IMR-90 (cell line): ENCODE data around the gene TANGO6. TPM values are rescaled to one million over a fixed set of nuclear protein-coding genes. Genes with fewer than 3 reads are reported as not detected.
"Not testable (repeated sequence)": the region's sequence is repeated elsewhere in the genome, so short reads cannot be mapped to it uniquely, and the experiment has no call there.

Experiments
- ATAC-seq: fragments of 200-7000 bp; cut with Tn5 transposase; 2 replicates; pipeline ENCODE4 v1.9.1; 2020; ENCODE audit warnings: low read depth, mild to moderate bottlenecking, moderate library complexity
- BruUV-seq: library from RNA; stranded (reverse); fragments of 400-500 nt; replicated peaks from 2 replicates; lab custom pipeline; 2021; lab: Mats Ljungman, UMichigan
- CTCF ChIA-PET: fragments of 300-600 bp; formaldehyde crosslinking; extraction: SDS; loops from one replicate; lab custom pipeline; 2021; ENCODE audit warnings: antibody characterized with exemption; lab: Yijun Ruan, JAX
- POLR2A ChIA-PET: fragments of 300-600 bp; sonication (Branson Sonifier 250); formaldehyde crosslinking; loops from one replicate; lab custom pipeline; 2022; ENCODE audit warnings: antibody characterized with exemption; ENCODE audit not compliant: unreplicated experiment; lab: Charles Lee
- DNase-seq: peaks from one replicate; pipeline ENCODE4 v3.0.0; 2013
- H2AFZ ChIP-seq: replicated peaks from 2 replicates; pipeline ENCODE3; 2013; ENCODE audit warnings: low read length, mild to moderate bottlenecking; ENCODE audit not compliant: poor library complexity
- H2AK5ac ChIP-seq: 2 replicates; pipeline ENCODE4 v1.6.1; 2013; ENCODE audit warnings: low read depth, low read length, inconsistent platforms
- H2AK9ac ChIP-seq: replicated peaks from 2 replicates; pipeline ENCODE3; 2013; ENCODE audit warnings: mild to moderate bottlenecking, low read depth, low read length, moderate library complexity; ENCODE audit not compliant: poor library complexity
- H2BK120ac ChIP-seq: 2 replicates; pipeline ENCODE4 v1.6.1; 2013; ENCODE audit warnings: low read depth, low read length, inconsistent platforms
- H2BK15ac ChIP-seq: 3 replicates; pipeline ENCODE4 v1.6.1; 2013; ENCODE audit warnings: low read depth, low read length, inconsistent platforms
- H2BK20ac ChIP-seq: 2 replicates; pipeline ENCODE4 v1.6.1; 2013; ENCODE audit warnings: low read depth, mild to moderate bottlenecking, inconsistent platforms, low read length, moderate library complexity
- H2BK5ac ChIP-seq: 2 replicates; pipeline ENCODE4 v1.6.1; 2013; ENCODE audit warnings: mild to moderate bottlenecking, low read depth, low read length, inconsistent platforms; ENCODE audit not compliant: poor library complexity, severe bottlenecking
- H3K14ac ChIP-seq: replicated peaks from 2 replicates; pipeline ENCODE4 v1.6.1; 2013; ENCODE audit warnings: low read depth, low read length, inconsistent platforms
- H3K18ac ChIP-seq: 2 replicates; pipeline ENCODE4 v1.6.1; 2013; ENCODE audit warnings: low read depth, low read length, control low read depth
- H3K23ac ChIP-seq: 2 replicates; pipeline ENCODE4 v1.6.1; 2013; ENCODE audit warnings: low read depth, low read length, inconsistent platforms
- H3K27ac ChIP-seq: 2 replicates; pipeline ENCODE4 v1.5.1; 2013; ENCODE audit warnings: mild to moderate bottlenecking, control low read depth, low read length; ENCODE audit not compliant: insufficient read depth
- H3K27me3 ChIP-seq: 2 replicates; pipeline ENCODE4 v1.6.1; 2013; ENCODE audit warnings: low read length; ENCODE audit not compliant: control insufficient read depth, insufficient read depth
- H3K36me3 ChIP-seq: 2 replicates; pipeline ENCODE4 v1.6.1; 2013; ENCODE audit warnings: low read length, mixed read lengths; ENCODE audit not compliant: control insufficient read depth, insufficient read depth
- H3K4ac ChIP-seq: 2 replicates; pipeline ENCODE4 v1.6.1; 2013; ENCODE audit warnings: low read depth, low read length, inconsistent platforms
- H3K4me1 ChIP-seq: 2 replicates; pipeline ENCODE4 v1.6.1; 2013; ENCODE audit warnings: low read length, mixed read lengths; ENCODE audit not compliant: control insufficient read depth, insufficient read depth
- H3K4me2 ChIP-seq: 2 replicates; pipeline ENCODE4 v1.6.1; 2013; ENCODE audit warnings: low read depth, mild to moderate bottlenecking, control low read depth, low read length, moderate library complexity
- H3K4me3 ChIP-seq: 2 replicates; pipeline ENCODE4 v1.5.1; 2013; ENCODE audit warnings: low read depth, mild to moderate bottlenecking, control low read depth, low read length, moderate library complexity; ENCODE audit not compliant: insufficient read depth
- H3K56ac ChIP-seq: 2 replicates; pipeline ENCODE4 v1.6.1; 2013; ENCODE audit warnings: low read length, inconsistent platforms; ENCODE audit not compliant: insufficient read depth; ENCODE audit errors: extremely low read depth
- H3K79me1 ChIP-seq, 2 experiments: 2 replicates each; pipeline ENCODE4 v1.6.1; 2013; ENCODE audit warnings: low read length in 2 of 2, inconsistent platforms in 1 of 2, low read depth in 1 of 2
- H3K9ac ChIP-seq: 2 replicates; pipeline ENCODE4 v1.6.1; 2013; ENCODE audit warnings: low read depth, low read length, control low read depth
- H3K9me1 ChIP-seq: 2 replicates; pipeline ENCODE4 v1.6.1; 2013; ENCODE audit warnings: low read length, inconsistent platforms; ENCODE audit not compliant: insufficient read depth
- H3K9me3 ChIP-seq: 2 replicates; pipeline ENCODE4 v1.6.1; 2013; ENCODE audit warnings: low read length; ENCODE audit not compliant: control insufficient read depth, insufficient read depth
- H4K20me1 ChIP-seq: 2 replicates; pipeline ENCODE4 v1.6.1; 2013; ENCODE audit warnings: low read length, inconsistent platforms; ENCODE audit not compliant: insufficient read depth
- H4K5ac ChIP-seq: 2 replicates; pipeline ENCODE4 v1.6.1; 2013; ENCODE audit warnings: mild to moderate bottlenecking, low read depth, low read length, control low read depth
- H4K8ac ChIP-seq, 2 experiments: 2 replicates each; pipeline ENCODE4 v1.6.1; 2013; ENCODE audit warnings: low read depth in 2 of 2, low read length in 2 of 2, control low read depth in 1 of 2, inconsistent platforms in 1 of 2
- H4K91ac ChIP-seq: 2 replicates; pipeline ENCODE4 v1.6.1; 2013; ENCODE audit warnings: low read depth, low read length, inconsistent platforms; ENCODE audit not compliant: insufficient read depth
- WGBS, 2 experiments: methylation state at CpG; one replicate each; pipeline versions ENCODE4 v1.1.5 to v1.1.7; 2013; ENCODE audit warnings: missing lambda C conversion rate in 2 of 2; ENCODE audit not compliant: insufficient read length in 1 of 2; ENCODE audit errors: extremely low coverage in 2 of 2; 5-methylcytosine and 5-hydroxymethylcytosine counted together
- dilution Hi-C: fragments of 300-500 bp; cut with HindIII; formaldehyde crosslinking; loops from one replicate; pipeline ENCODE4 v1.14.3; 2018; ENCODE audit warnings: low sequenced_read_pairs; ENCODE audit not compliant: unreplicated experiment
- in situ Hi-C: fragments of 300-500 bp; cut with MboI; formaldehyde crosslinking; loops from 3 replicates; pipeline ENCODE4 v1.14.3; 2019; ENCODE audit warnings: low sequenced_read_pairs, inconsistent platforms, mixed read lengths
- intact Hi-C: fragments of 100-400 bp; cut with micrococcal nuclease; formaldehyde crosslinking; loops from 2 replicates; pipeline ENCODE4 v1.10.0; 2022
- polyA plus RNA-seq, 3 experiments: library from polyadenylated mRNA; depleted of rRNA; stranded (reverse); fragments of >200 nt; gene quantifications; 2 replicates each; pipeline ENCODE4 v1.2.3, GENCODE V29; 2012; ENCODE audit warnings: low replicate concordance in 1 of 3
- total RNA-seq: library from RNA; depleted of rRNA; stranded (reverse); fragments of >200 nt; gene quantifications from 2 replicates; pipeline ENCODE4 v1.2.3, GENCODE V29; 2012

TANGO6 gene
- total and polyA plus RNA-seq, 2 of the 4 experiments (the other 2 are of a cell fraction), result 6.7 to 22.4 TPM

GRCh38 chr16:69126801-69127200 is 283.5 kb downstream of the TANGO6 start:
- H2BK20ac ChIP-seq, H2BK15ac ChIP-seq, H3K9me1 ChIP-seq, H3K4me3 ChIP-seq, H2AK9ac ChIP-seq, H2AK5ac ChIP-seq, H3K27me3 ChIP-seq, H3K27ac ChIP-seq, H3K9me3 ChIP-seq, dilution Hi-C loops, H3K4me1 ChIP-seq, H3K18ac ChIP-seq, H4K5ac ChIP-seq, H4K91ac ChIP-seq, DNase-seq, H2BK5ac ChIP-seq, H3K36me3 ChIP-seq, H3K56ac ChIP-seq, H3K23ac ChIP-seq, H4K8ac ChIP-seq, H3K4me2 ChIP-seq, H3K14ac ChIP-seq, BruUV-seq, H3K4ac ChIP-seq, ATAC-seq, POLR2A ChIA-PET, H2AFZ ChIP-seq, H3K9ac ChIP-seq, H2BK120ac ChIP-seq, in situ Hi-C loops: not testable (repeated sequence)
- Histone ChIP-seq H4K20me1 (peaks cover 44% of the 10 kb centered on the region), H3K79me1 (peaks cover 17 to 55% of the 10 kb centered on the region in 2 experiments; a peak in 3 of 4 replicates)
- intact Hi-C loops, result loop anchor here (10.0 kb wide), 1 partner anchor 532 kb away; no protein-coding TSS in a partner anchor
- no CpG with 5 or more reads among the region's 10 CpGs for WGBS, 2 experiments
- CTCF ChIA-PET, result interaction anchor here (0.6 kb wide), 1 partner anchor 523 kb away, joined by 4 read pairs; no protein-coding TSS in a partner anchor
